ENCODE measurements around the gene DNAH11. TPM values are rescaled to one million over a fixed set of nuclear protein-coding genes. Genes with fewer than 3 reads are reported as not detected.
"Not testable (repeated sequence)": the region's sequence is repeated elsewhere in the genome, so short reads cannot be mapped to it uniquely, and the experiment has no call there.

DNAH11 gene
- total RNA-seq, 1 experiment from 2014 or later, result 1.9 TPM

GRCh38 chr7:21671859-21672258 lies 129.0 kb downstream of the DNAH11 start:
- Mint-ChIP-seq H3K4me3 (ENCODE audit: low read depth, unreplicated experiment) (no peak overlapping the region), H3K4me1 (ENCODE audit: low read depth, unreplicated experiment) (no peaks in the 10 kb centered on the region), H3K36me3 (ENCODE audit: insufficient read depth, unreplicated experiment) (no peaks in the 10 kb centered on the region), H3K27ac (ENCODE audit: unreplicated experiment) (no peak overlapping the region), H3K9me3 (ENCODE audit: low read depth, unreplicated experiment) (no peaks in the 10 kb centered on the region), H3K27me3 (ENCODE audit: unreplicated experiment) (no peaks in the 10 kb centered on the region)
- no peak for DNase-seq
- intact Hi-C loops (cut with micrococcal nuclease; ENCODE audit: unreplicated experiment), result no loop called here
- BruUV-seq (replicated peaks), result no TSS peak
- TF ChIP-seq, protein P1, sequence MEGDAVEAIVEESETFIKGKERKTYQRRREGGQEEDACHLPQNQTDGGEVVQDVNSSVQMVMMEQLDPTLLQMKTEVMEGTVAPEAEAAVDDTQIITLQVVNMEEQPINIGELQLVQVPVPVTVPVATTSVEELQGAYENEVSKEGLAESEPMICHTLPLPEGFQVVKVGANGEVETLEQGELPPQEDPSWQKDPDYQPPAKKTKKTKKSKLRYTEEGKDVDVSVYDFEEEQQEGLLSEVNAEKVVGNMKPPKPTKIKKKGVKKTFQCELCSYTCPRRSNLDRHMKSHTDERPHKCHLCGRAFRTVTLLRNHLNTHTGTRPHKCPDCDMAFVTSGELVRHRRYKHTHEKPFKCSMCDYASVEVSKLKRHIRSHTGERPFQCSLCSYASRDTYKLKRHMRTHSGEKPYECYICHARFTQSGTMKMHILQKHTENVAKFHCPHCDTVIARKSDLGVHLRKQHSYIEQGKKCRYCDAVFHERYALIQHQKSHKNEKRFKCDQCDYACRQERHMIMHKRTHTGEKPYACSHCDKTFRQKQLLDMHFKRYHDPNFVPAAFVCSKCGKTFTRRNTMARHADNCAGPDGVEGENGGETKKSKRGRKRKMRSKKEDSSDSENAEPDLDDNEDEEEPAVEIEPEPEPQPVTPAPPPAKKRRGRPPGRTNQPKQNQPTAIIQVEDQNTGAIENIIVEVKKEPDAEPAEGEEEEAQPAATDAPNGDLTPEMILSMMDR (IDR thresholded peaks at IDR 0.05; ENCODE audit: unreplicated experiment), result no peak
- CTCF ChIA-PET, result interaction anchor here (0.5 kb wide), 1 partner anchor 19 kb away, joined by 4 read pairs; no protein-coding TSS in a partner anchor

DNA sequence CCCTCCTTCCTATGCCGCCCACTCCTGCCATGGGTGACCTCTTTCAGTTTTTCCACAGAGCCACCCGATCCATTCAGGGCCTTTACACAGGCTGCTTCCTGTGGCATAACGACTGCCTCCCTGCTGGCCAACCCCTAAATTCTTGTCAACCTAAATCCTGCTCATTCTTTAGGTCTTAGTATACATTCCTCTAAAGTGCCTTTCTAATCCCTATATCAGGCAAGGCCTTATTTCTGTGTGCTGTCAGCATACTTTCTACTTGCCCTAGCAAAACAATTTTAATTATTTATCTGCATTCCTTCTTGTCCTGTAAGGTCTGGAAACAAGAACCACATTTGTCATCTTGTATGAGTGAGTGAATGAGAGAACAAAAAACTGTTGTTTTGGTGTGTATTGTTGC lies 132.4 kb downstream of the DNAH11 start:
- H3K4me3 Mint-ChIP-seq (ENCODE audit: low read depth, unreplicated experiment), result no peak overlapping the region
- intact Hi-C loops (cut with micrococcal nuclease; ENCODE audit: unreplicated experiment), result no loop called here
- DNase-seq, result no peak
- no peaks in the 10 kb centered on the region for H3K36me3 Mint-ChIP-seq (ENCODE audit: insufficient read depth, unreplicated experiment)
- no peak overlapping the region for H3K27ac Mint-ChIP-seq (ENCODE audit: unreplicated experiment)
- CTCF ChIA-PET, result no interaction called here
- no TSS peak for BruUV-seq (replicated peaks)
- TF ChIP-seq, protein P1 (IDR thresholded peaks at IDR 0.05; ENCODE audit: unreplicated experiment), result no peak
- H3K4me1 Mint-ChIP-seq (ENCODE audit: low read depth, unreplicated experiment), result no peaks in the 10 kb centered on the region
- no peaks in the 10 kb centered on the region for H3K27me3 Mint-ChIP-seq (ENCODE audit: unreplicated experiment)
- H3K9me3 Mint-ChIP-seq (ENCODE audit: low read depth, unreplicated experiment), result no peaks in the 10 kb centered on the region

- TF ChIP-seq, protein P1 (IDR thresholded peaks at IDR 0.05; ENCODE audit: unreplicated experiment), result no peak
- DNase-seq, result no peak
- Mint-ChIP-seq H3K4me1 (ENCODE audit: low read depth, unreplicated experiment) (no peaks in the 10 kb centered on the region), H3K27me3 (ENCODE audit: unreplicated experiment) (peaks cover 14% of the 10 kb centered on the region), H3K27ac (ENCODE audit: unreplicated experiment) (no peak overlapping the region), H3K36me3 (ENCODE audit: insufficient read depth, unreplicated experiment) (no peaks in the 10 kb centered on the region), H3K9me3 (ENCODE audit: low read depth, unreplicated experiment) (no peaks in the 10 kb centered on the region), H3K4me3 (ENCODE audit: low read depth, unreplicated experiment) (no peak overlapping the region)
- BruUV-seq (replicated peaks), result no TSS peak
- intact Hi-C loops (cut with micrococcal nuclease; ENCODE audit: unreplicated experiment), result loop anchor here (10.0 kb wide), 1 partner anchor 436 kb away; no protein-coding TSS in a partner anchor
- CTCF ChIA-PET, result interaction anchor here (0.6 kb wide), 2 partner anchors 19 to 429 kb away, joined by 4 read pairs; no protein-coding TSS in a partner anchor
These were observed 147.9 kb downstream of the DNAH11 start for GRCh38 chr7:21690705-21691104.

GRCh38 chr7:21691146-21691545 lies 148.3 kb downstream of the DNAH11 start:
- DNase-seq; H3K36me3 Mint-ChIP-seq (ENCODE audit: insufficient read depth, unreplicated experiment); H3K4me3 Mint-ChIP-seq (ENCODE audit: low read depth, unreplicated experiment); BruUV-seq (replicated peaks); H3K4me1 Mint-ChIP-seq (ENCODE audit: low read depth, unreplicated experiment); H3K27ac Mint-ChIP-seq (ENCODE audit: unreplicated experiment); H3K9me3 Mint-ChIP-seq (ENCODE audit: low read depth, unreplicated experiment): not testable (repeated sequence)
- H3K27me3 Mint-ChIP-seq (ENCODE audit: unreplicated experiment), result peaks cover 14% of the 10 kb centered on the region
- CTCF ChIA-PET, result interaction anchor here (0.6 kb wide), 1 partner anchor 19 kb away, joined by 4 read pairs; no protein-coding TSS in a partner anchor
- intact Hi-C loops (cut with micrococcal nuclease; ENCODE audit: unreplicated experiment), result loop anchor here (10.0 kb wide), 1 partner anchor 436 kb away; no protein-coding TSS in a partner anchor

DNA sequence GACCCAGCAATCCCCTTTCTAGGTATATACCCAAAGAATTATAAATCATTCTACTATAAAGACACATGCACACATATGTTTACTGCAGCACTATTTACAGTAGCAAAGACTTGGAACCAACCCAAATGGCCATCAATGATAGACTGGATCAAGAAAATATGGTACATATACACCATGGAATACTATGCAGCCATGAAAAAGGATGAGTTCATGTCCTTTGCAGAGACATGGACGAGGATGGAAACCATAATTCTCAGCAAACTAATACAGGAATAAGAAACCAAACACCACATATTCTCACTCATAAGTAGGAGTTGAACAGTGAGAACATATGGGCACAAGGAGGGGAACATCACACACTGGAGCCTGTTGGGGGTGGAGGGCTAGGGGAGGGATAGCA lies 157.7 kb downstream of the DNAH11 start:
- CTCF ChIA-PET; H3K4me1 Mint-ChIP-seq (ENCODE audit: low read depth, unreplicated experiment); DNase-seq; H3K27ac Mint-ChIP-seq (ENCODE audit: unreplicated experiment); H3K9me3 Mint-ChIP-seq (ENCODE audit: low read depth, unreplicated experiment); H3K4me3 Mint-ChIP-seq (ENCODE audit: low read depth, unreplicated experiment); H3K27me3 Mint-ChIP-seq (ENCODE audit: unreplicated experiment); BruUV-seq (replicated peaks); H3K36me3 Mint-ChIP-seq (ENCODE audit: insufficient read depth, unreplicated experiment); intact Hi-C loops (cut with micrococcal nuclease; ENCODE audit: unreplicated experiment): not testable (repeated sequence)

All from Calu3 (cell line).